COLO829 (cell line): ENCODE results near the gene EMILIN2.
"Not testable (repeated sequence)": the region's sequence is repeated elsewhere in the genome, so short reads cannot be mapped to it uniquely, and the experiment has no call there.

Experiments used
- DNase-seq: peaks from one replicate; pipeline ENCODE4 v3.0.0; 2012; ENCODE audit warnings: low spot score

EMILIN2 gene

DNA sequence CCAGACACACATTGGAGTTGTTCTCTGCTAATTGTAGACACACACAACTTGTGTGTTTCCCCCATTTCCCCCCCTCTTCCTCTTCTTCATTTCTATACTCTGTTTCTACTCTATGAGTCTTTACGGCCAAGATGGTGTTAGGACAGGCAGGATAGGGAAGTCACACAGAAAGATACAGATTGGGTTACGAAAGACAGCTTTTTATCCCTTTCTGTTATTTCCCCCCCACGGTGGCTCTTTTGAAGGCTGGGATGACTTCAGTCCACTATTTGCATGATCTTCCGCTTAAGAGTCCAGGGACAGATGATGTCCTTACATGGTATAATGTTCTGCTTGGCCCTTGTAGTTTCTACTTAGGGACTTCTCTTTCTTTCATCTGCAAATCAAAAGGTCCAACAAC is 1.6 kb upstream of the EMILIN2 start:
- DNase-seq, result no peak

DNA sequence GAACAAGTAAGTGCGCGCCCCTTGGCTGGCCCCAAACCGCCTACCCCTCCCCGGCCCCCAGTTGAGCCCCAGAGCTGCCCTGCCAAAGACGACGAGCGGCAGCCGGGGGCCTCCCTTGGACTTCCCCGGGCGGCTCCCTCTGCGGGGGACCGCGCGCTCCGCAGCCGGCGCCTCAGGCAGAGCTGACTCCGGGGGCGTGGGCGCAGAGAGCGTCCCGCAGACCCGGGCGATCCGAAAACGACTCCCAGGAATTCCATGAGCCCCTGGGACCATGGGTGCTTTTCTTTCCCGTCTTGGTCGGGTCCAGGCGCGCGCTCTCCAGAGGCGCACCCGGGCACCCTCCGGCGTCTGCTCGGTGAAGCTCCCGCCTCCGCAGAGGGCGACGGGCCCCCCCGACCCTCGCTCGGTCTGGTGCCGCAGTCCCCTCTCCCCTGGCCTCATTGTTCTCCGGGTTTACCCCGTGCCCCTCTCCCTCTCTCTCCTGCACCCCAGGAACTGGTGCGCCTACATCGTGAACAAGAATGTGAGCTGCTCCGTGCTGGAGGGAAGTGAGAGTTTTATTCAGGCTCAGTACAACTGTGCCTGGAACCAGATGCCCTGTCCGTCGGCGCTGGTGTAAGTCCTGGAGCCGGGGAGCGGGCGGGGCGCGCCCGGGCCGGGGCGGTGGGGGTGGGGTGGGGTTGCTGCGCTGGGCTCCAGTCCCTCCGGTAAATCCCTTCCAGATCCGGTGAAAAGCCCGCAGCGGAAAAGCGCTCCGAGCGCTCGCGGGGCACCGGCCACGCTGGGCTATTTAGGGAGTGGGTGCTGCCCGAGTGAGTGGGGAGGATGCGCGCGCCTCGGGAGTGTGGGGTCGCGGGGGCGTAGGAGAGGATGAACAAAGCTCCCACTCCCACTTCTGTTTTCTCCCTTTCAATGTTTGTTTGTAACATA is 776 bp downstream of the EMILIN2 start:
- DNase-seq, result no peak

DNA sequence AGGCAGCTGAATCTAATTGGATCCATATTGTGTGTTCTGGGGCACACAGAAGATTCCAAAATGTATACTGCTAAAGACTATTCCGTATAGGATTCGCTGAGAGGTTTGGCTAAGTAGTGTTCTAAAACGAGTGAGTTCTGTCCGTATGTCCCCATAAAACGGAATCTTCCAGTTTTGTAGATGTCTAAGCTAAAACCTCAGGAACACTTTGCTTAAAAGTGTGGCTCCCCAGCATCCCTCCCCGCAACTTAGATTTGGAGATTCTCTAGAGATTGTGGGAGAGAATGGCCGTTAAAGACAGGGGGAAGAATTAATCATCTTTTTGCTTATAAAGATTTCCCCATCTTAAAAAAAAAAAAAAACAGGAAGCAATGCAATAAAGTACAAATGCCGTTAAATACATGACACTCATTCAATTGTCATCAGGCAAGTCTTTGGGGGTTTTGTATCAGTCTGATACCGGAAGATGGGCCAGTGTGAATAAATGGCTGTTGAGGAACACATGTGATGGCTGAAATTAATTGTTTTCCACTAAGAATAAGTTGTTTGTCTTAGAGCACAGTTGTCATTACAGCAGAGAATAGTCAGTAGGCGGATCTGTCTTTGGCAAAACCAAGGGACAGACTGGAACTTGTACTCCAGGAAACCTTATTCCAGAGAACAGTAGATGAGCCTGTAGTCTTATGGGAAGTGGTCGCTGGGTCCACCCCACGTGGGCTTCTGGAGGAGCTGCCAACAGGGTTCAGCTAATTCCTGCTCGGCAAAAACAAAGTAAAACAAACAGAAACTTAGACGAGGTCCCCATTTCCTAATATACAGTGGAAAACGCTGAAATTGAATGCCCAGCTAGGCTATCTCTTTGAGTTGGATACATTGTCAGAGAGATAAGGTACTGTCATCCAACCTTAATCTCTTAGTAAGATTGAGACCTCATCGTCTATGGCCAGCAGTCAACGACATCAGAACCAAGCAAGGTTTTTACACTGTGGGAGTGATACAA is 1.7 kb downstream of the EMILIN2 start:
- peak; percentile 17 for DNase-seq

DNA sequence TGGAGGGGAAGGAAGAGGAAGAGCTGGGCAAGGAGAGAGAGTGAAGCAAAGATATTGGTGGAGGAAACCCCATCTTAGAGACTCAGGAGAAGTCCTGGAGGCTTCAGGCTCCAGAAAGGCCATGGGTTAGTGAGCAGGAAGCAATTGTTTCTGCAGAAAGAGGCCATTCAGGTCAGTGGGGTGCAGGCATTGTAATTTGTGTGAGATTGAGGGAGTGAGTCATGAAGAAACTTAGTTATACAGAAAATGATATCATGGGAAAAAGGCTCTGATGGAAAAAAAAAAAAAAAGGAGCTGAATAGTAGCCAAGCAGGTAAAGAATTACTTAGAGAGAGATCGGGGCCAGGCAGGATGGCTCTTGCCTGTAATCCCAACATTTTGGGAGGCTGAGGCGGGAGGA is 4.0 kb downstream of the EMILIN2 start:
- DNase-seq, result no peak

DNA sequence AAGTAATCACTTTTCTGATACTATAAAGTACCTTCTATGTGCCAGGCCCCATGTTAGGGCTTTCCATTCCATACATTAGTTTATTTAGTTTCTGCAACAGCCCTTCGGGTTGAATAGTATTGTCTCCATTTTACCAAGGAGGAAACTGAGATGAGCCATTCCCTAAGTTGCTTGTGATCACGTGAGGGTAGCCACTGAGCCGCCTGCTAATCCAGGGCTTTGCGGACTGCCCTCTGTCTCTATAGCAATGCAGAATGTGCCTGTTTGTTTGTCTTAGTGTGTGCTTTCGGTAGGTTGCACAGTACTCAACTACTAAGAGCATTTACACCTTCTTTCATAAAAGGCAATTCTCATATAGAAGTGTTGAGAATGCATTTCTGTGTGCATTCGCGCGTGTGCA is 5.0 kb downstream of the EMILIN2 start:
- DNase-seq, result no peak

DNA sequence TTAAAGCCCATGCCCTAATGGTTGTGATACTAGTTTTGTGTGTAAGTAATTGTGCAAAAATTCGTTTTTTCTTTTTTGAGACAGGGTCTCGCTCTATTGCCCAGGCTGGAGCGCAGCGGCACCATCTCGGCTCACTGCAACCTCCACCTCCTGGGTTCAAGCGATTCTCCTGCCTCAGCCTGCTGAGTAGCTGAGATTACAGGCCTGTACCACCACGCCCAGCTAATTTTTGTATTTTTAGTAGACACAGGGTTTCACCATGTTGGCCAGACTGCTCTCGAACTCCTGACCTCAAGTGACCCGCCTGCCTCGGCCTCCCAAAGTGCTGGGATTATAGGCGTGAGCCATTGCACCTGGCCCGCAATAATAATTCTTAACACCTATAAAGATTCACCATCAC is 5.7 kb downstream of the EMILIN2 start:
- not testable (repeated sequence) for DNase-seq

DNA sequence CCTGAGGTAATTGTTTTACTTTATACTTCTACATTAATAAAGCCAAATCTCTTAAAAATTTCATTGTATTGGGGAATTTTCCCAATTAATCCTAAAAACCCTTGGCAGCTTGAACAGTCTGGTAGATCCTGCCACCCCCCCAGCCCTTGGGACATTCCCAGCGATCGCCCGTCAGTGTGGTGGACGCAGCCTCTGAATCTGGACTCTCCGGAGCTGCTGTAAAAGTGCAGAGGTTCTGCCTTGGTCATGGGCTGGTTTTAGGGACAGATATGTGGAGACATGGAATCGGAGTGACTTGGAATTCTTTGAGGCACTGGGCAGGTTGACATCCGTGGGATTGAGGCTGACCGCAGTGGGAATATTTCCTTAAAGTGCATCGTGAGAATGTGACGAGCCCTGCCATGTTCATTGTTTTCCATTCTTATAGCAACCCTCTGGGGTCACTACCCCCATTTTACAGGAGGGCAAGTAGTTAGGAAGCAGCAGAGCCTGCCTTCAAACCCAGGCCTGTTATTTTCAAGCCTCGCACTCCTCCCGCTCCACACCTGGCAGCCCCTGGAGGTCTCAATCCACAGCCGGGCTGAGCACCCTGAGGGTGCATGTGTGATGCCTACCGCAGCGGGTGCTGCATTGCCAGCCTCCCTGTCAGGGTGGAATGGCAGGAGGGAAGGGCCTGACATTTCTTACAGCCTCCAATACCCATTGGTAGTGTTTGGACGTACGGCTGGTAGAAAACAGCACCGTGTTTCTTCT is 6.5 kb downstream of the EMILIN2 start:
- no peak for DNase-seq

DNA sequence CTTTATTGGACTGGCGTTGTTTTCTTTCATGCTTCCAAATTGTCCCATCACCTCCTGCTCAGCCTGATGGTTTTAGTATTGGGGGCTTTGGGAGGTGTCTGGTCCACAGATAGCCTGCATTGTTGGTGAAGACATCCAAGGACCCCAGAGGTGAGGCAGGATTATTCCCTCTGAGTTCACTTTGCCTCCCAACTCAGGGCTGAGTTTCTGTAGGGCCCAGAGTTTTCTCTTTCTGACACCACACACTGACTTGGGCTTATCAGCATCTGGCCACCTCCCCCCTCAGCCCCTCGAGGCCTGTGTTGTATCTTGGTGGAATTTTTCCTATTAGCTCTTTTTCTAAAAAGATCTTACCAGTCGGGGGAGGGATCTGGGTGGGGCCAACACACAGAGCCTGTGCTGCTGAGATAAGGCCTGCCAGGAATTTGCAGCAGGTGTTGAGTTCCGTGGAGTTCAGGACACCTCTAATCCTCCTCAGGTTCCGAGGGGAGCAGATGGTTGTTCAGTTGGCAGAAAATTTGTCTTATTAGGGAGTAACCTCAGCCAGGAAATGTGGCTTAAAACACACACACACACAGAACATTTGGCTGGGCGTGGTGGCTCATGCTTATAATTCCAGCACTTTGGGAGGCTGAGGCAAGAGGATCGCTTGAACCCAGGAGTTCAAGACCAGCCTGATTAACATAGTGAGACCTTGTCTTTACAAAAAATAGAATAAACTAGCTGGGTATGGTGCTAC is 7.3 kb downstream of the EMILIN2 start:
- DNase-seq, result no peak

DNA sequence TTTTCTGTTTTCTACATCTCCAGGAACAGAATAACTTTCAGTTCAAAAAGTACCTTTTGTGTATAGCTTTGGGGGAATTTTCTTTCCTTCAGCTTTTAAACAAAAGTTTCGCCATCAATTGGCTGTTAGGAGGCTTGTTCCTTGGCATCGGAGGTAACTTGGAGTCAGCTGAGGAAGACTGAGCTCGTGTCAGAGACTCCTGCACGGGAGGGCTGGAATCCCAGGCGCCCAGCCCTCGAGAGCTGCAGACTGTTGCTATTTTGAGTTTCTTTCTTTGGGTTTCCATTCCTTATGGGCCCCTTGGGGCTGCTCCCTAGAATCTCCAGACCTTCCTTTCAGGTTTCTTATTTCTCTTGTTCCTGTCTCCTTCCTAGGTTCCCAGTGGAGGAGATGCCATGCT is 8.1 kb downstream of the EMILIN2 start:
- DNase-seq, result no peak

DNA sequence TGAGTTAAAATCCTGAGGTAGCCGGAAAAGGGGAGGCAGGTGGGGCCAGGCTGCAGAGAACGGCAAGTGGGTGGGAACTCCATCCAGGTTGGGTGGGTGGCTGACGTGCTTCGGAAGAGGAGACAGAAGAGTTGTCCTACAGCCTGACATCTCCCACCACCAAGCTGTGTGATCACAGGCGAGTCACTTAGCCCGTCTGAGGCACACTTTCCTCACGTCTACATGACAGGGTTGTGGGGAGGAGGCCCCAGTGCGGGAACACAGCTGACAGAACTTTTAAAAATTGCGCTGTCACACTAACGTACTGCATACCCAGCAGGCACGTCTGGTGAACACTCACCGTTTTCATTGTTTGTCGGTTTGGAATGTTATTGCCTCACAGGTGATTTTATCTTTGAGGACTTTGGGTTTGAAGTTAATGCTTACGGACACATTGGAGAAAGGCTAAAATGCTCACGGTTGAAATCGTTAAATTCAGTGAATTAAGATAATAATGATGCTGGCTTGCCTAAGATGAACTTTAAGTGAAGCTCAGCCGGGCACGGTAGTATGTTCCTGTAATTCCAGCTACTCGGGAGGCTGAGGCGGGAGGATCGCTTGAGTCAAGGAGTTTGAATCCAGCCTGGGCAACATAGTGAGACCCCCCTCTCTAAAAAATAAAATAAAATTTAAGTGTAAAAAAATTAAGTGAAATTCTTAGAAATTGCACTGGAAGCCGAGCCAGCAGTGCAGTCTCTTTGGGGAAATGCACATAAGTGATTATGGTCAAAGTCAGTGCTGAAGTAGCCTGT is 8.9 kb downstream of the EMILIN2 start:
- DNase-seq, result no peak

DNA sequence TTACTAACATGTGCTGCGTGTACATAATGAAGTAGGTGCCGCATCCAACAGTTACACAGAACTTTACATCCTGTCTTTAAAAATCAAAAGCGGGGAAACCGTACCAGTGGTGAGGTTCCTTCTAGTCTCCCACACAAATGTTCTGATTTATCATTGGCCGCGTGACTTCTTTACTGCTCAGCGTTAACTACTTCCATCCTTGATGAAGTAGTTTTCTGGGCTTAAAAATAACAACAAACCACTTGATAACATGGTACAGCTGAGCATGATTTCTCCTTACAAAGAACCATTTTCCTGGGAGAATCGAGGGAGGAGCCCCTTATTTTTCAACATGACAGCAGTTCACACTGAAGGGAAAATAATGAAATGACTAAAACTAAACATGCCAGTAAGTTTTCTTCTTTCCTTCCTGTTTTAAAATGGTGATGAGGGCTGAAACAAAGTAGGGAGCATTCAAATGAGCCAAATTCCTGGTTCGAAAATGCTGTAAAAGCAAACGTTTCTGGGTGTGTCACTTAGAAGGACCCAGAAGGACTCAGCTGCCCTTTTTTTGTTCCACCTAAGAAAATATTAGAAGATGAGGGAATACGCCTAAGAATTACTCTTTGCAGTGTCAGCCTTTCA is 9.9 kb downstream of the EMILIN2 start:
- no peak for DNase-seq

DNA sequence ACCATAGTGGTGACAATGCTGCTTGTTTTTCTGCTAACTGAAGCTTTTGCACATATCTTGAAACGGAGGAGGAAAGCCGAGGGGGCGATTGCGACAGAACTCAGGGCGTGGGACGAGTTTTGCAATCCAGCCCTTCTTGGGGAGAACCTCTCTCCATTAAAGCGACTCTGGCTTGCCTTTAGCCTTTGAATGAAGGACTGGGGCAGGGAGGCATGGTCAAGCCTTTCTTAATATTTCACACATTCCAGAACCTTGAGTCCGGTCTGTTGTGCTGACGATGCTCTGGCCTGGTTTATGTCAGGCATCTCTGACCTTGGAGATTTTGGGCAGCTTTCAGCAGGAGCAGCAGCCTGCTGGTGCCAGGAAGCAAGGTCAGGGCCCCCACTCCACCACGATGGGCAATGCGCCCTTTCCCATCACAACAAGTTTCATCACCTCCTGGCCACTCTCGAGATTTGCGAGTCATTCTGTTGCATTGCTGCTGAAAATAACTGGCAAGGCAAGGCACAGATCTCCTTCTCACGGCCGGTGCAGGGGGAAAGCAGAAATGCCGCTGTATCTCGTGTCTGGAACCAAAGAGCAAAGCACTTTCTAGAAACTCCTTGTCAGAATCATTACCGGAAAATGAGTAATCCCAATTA is 10.8 kb downstream of the EMILIN2 start:
- no peak for DNase-seq

DNA sequence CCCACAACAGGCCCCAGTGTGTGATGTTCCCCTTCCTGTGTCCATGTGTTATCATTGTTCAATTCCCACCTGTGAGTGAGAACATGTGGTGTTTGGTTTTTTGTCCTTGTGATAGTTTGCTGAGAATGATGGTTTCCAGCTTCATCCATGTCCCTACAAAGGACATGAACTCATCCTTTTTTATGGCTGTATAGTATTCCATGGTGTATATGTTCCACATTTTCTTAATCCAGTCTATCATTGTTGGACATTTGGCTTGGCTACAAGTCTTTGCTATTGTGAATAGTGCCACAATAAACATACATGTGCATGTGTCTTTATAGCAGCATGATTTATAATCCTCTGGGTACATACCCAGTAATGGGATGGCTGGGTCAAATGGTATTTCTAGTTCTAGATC is 13.6 kb downstream of the EMILIN2 start:
- DNase-seq, result not testable (repeated sequence)

DNA sequence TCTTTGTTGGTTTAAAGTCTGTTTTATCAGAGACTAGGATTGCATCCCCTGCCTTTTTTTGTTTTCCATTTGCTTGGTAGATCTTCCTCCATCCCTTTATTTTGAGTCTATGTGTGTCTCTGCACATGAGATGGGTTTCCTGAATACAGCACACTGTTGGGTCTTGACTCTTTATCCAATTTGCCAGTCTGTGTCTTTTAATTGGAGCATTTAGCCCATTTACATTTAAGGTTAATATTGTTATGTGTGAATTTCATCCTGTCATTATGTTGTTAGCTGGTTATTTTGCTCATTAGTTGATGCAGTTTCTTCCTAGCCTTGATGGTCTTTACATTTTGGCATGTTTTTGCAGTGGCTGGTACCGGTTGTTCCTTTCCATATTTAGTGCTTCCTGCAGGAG is 17.2 kb downstream of the EMILIN2 start:
- not testable (repeated sequence) for DNase-seq

DNA sequence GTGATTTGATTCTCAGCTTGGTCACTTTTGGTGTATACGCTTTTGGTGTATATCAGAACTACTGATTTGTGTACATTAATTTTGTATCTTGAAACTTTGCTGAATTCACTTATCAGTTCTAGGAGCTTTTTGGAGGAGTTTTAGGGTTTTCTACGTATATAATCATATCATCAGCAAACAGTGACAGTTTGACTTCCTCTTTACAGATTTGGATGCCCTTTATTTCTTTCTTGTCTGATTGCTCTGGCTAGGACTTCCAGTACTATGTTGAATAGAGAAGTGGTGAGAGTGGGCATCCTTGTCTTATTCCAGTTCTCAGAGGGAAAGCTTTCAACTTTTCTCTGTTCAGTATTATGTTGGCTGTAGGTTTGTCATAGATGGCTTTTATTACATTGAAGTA is 19.7 kb downstream of the EMILIN2 start:
- DNase-seq, result not testable (repeated sequence)

DNA sequence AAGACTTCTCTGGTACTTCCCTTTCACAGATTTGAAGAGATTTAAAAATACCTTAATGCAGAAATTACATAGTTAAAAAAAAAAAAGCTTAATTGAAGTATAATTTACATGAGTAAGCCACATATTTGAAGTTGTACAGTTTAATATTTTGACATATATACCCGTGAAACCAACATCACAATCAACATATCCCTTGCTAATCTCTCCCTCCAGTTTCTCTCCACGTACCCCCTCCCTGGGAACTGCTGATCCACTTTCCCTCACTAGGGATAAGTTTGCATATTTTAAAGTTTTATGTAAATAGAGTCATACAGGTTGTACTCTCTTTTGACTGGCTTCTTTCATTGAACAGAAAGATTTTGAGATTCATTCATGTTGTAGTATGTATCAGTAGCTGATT is 22.4 kb downstream of the EMILIN2 start:
- no peak for DNase-seq

DNA sequence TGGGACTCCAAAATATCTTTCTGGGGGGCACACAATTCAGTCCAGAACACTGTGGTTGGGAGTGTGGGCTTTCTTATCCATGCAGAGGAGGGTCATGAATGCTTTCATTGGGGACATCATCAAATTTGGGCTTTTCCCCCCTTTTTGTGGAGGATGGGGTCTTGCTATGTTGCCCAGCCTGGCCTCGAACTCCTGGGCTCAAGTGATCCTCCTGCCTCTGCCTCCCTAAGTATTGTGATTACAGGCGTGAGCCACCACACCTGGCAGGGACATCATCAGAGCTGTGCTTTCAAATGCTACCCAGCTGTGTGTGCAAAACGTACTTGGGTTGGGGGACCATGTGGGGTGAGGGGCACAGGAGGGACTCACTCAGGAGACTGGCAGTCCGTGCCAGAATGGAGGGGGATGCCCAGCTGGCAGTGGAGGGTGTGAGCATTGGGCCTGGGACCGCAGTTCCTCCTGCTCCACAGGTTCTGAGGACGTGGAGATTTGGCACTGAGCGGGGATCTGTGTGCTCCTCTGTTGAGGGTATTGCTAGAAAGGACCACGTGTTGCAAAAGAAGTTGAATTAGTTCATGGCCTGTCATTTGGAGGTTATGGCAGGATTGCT is 24.4 kb downstream of the EMILIN2 start:
- no peak for DNase-seq

DNA sequence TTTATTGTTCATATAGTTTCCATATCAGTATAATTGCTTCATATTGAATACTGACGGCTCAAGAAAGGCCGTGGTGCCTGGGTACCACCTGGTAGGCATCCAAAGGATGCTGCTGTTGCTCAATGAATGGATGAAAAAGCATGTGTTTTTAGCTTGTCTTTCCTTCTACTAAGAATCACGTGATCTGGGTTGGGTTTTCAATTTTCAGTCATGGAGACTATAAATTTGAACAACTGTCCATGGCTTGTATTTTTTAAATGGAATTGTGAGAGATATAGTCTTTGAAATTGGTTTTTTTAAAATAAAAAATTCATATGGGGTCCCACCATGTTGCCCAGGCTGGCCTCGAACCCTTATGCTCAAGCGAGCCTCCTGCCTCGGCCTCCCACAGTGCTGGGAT is 25.3 kb downstream of the EMILIN2 start:
- no peak for DNase-seq

DNA sequence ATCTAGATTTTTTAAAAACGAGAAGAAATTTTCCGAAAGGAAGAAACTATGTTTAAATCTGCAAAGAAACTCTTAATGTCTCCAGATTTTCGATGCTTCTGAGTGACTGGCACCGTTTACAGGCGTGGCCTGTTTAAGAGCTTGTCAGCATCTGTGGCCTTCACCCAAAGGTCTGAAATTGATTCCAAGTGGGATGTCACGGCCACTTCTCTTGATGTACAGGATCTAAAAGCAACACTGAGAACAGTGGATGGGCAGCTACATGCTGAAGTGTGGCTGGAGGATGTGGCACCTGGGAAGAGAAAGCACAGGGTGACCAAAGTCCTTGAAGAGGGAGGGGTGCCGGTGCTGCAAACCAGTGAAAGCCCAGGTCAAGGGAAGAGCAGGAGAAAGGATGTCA is 28.0 kb downstream of the EMILIN2 start:
- no peak for DNase-seq
